Stimulated activated CD4-positive, alpha-beta T cell treated with anti-CD3 and anti-CD28 coated beads, Interleukin-2, amount 100 ng/mL, for 24 hours (primary cell): ENCODE results near the gene MKLN1.
A peak's percentile ranks its signal among the peaks of the same experiment; 100 is the strongest.
"Not testable (repeated sequence)": the region's sequence is repeated elsewhere in the genome, so short reads cannot be mapped to it uniquely, and the experiment has no call there.

Source experiments
- DNase-seq, 2 donors: peaks; one replicate each; pipeline ENCODE4 v3.0.0-alpha.2; 2020

Gene MKLN1

GRCh38 chr7:131327626-131328376, at the start of gene MKLN1:
TSS of gene MKLN1 (plus strand) at chr7:131327876. CDS start at chr7:131327900, 24 bp downstream.
- peak; percentile 92 to 93 for DNase-seq

GRCh38 chr7:131279044-131279443, 48.6 kb upstream of the MKLN1 start:
- DNase-seq, result no peak

GRCh38 chr7:131281266-131282048, 46.2 kb upstream of the MKLN1 start:
- DNase-seq, result no peak

GRCh38 chr7:131284702-131285419, 42.8 kb upstream of the MKLN1 start:
- DNase-seq, result no peak

GRCh38 chr7:131285556-131285955, 42.1 kb upstream of the MKLN1 start:
- no peak for DNase-seq

- no peak for DNase-seq
Observed at GRCh38 chr7:131288450-131288849, 39.2 kb upstream of the MKLN1 start.

GRCh38 chr7:131289051-131289450, 38.6 kb upstream of the MKLN1 start:
- no peak for DNase-seq

GRCh38 chr7:131292141-131292905, 35.4 kb upstream of the MKLN1 start:
- no peak for DNase-seq

- DNase-seq, result no peak
Observed at GRCh38 chr7:131293018-131293417, 34.7 kb upstream of the MKLN1 start.

- no peak for DNase-seq
Observed at GRCh38 chr7:131294553-131294952, 33.1 kb upstream of the MKLN1 start.

- DNase-seq, result no peak
Observed at GRCh38 chr7:131298608-131298992, 29.1 kb upstream of the MKLN1 start.

- DNase-seq, result no peak
Observed at GRCh38 chr7:131299074-131299473, 28.6 kb upstream of the MKLN1 start.

GRCh38 chr7:131300078-131300477, 27.6 kb upstream of the MKLN1 start:
- no peak for DNase-seq

- DNase-seq, result no peak
Observed at GRCh38 chr7:131300572-131301466, 26.9 kb upstream of the MKLN1 start.

- DNase-seq, result no peak
Observed at GRCh38 chr7:131302446-131302845, 25.2 kb upstream of the MKLN1 start.

GRCh38 chr7:131302876-131303707, 24.6 kb upstream of the MKLN1 start:
- peak; percentile 7 to 22 for DNase-seq

- DNase-seq, result no peak
Observed at GRCh38 chr7:131305152-131305551, 22.5 kb upstream of the MKLN1 start.

- DNase-seq, result not testable (repeated sequence)
Observed at GRCh38 chr7:131306041-131306440, 21.6 kb upstream of the MKLN1 start.

- no peak for DNase-seq
Observed at GRCh38 chr7:131306777-131307176, 20.9 kb upstream of the MKLN1 start.

GRCh38 chr7:131307627-131308026, 20.0 kb upstream of the MKLN1 start:
- DNase-seq, result no peak

- DNase-seq, result no peak
Observed at GRCh38 chr7:131312838-131313237, 14.8 kb upstream of the MKLN1 start.
